GM21390 (cell line): ENCODE data around the gene MTFP1.
"Not testable (repeated sequence)": the region's sequence is repeated elsewhere in the genome, so short reads cannot be mapped to it uniquely, and the experiment has no call there.

Experiments used
- ATAC-seq: cut with Tn5 transposase; IDR thresholded peaks from one replicate; pipeline ENCODE4 v1.9.1; 2021; ENCODE audit not compliant: unreplicated experiment

The MTFP1 gene

GRCh38 chr22:30425616-30426387, at the start of gene MTFP1:
Gene MTFP1, plus strand, starts transcription at chr22:30425768. Its CDS starts 112 bp downstream, at chr22:30425880.
- ATAC-seq, result no peak

- ATAC-seq, result no peak
These were observed 45.6 kb upstream of the MTFP1 start for GRCh38 chr22:30380011-30380410.

GRCh38 chr22:30381264-30381663, 44.3 kb upstream of the MTFP1 start:
- no peak for ATAC-seq

- ATAC-seq, result no peak
These were observed 43.2 kb upstream of the MTFP1 start for GRCh38 chr22:30382340-30382739.

DNA sequence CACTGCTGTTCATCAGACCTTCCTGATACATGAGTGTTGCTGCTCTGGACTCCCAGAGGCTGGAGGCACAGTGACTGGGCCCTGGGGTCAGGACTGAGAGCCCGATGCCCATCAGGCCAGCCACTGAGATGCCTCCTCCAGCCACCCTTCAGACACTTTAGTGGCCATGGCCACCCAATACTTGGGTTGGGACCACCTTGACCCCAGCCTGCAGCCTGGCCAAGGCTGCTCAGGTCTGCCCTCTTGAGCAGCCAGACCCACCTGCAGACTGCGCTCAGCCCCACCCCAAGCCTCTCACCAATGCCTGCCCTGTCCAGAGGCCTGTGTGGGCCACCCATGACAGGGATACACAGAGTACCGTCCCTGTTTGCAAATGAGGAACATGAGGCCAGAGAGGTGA, 42.5 kb upstream of the MTFP1 start:
- ATAC-seq, result no peak

DNA sequence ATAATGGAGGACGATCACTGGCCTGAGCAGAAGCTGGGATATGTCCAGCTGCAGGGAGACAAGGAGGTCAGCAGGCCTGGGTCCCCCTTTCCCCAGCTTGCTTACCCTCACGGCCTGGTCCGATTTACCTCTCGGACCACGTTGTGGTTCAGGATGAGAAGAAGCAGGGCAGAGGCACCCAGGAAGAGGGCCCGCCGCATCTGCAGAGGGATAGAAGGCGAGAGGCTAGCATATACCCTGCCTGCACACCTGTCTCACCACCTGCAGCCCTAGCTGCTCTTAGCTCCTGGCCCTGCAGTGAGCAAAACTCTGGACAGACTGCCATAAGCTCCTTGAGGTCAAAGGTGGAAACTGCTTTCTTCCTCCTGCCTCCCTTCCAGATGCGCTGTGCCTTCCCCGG, 39.6 kb upstream of the MTFP1 start:
- ATAC-seq, result no peak

- no peak for ATAC-seq
These were observed 39.0 kb upstream of the MTFP1 start for GRCh38 chr22:30386608-30386959.

DNA sequence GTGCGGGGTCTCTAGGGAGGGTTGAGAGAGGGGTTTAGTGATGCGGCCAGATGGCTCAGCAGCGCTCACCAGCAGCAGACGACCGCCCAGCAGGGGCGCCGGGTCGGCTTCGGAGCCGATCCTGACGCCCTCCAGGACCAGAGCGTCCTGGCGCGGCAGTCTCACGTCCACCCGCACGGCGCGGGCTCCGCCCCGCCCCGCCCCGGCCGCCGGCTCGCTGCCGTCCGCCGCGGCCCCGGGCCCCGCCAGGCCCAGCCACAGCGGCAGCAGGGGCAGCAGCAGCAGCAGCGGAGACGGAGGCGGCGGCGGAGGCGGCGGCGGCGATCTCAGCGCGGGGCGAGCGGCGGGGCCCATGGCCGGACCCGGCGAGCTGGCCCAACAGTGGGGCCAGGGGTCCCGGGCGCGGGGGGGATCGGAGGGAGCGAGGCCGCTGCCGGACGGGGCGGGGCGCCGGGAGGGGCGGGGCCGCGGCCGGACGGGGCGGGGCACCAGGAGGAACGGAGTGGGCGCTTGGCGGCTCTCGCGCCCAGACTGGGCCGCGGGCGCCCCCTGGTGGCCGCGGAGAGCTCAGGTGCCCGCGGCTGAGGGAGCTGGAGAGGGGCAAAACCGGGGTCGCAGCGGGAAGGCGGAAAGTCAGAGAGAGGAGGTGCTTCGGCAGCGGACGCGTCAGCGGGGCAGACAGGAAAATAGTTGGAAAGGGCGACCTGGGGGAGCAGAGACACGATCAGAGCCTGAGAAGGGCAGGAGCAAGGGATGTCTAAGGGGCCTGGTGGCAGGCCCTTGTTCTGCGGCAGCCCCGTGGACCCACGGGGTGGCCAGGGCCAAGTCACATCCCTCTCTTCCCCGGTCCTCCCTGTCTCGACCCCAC, 38.4 kb upstream of the MTFP1 start, which contains the start of gene RNF215:
TSS of gene RNF215 (minus strand) at position 452 of the 868 bp plus-strand sequence. CDS start at position 354, 98 bp downstream.
- peak; percentile 69 for ATAC-seq

DNA sequence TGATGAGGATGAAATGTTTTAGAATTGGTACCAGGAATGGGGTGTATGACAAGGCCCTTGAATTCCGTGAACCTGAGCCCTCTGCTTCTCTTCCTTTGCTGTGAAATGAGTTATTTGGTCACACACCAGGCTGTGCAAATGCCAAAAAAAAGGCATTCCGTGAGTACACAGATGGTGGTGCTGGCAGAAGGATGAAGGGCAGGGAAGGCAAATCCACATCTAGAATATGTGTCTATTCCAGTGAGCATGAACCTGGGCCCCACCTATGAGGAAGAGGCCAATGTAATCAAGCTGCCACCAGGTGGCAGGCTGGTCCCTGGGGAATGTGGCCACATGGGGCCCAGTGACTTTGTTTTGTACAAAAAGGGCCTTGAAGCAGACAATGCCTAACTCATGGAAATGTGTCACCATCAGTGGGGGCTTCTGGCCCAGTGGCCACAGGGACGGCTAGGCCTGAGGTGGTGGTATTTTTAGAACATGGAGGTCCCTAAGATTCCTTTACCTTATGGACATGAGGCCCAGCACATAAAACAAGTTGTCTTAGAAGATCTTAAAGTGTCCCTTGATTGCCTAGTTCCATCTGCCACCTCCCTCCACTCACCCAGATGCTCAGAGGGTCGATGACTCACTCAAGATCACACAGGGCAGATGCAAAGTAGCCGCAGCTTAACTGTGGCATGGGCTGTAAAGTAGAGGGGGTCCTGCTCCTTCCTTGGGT, 34.4 kb upstream of the MTFP1 start:
- no peak for ATAC-seq

- no peak for ATAC-seq
These were observed 32.8 kb upstream of the MTFP1 start for GRCh38 chr22:30392661-30393321.

GRCh38 chr22:30393322-30393680, 32.3 kb upstream of the MTFP1 start:
- no peak for ATAC-seq

- no peak for ATAC-seq
These were observed 31.7 kb upstream of the MTFP1 start for GRCh38 chr22:30393885-30394284.

DNA sequence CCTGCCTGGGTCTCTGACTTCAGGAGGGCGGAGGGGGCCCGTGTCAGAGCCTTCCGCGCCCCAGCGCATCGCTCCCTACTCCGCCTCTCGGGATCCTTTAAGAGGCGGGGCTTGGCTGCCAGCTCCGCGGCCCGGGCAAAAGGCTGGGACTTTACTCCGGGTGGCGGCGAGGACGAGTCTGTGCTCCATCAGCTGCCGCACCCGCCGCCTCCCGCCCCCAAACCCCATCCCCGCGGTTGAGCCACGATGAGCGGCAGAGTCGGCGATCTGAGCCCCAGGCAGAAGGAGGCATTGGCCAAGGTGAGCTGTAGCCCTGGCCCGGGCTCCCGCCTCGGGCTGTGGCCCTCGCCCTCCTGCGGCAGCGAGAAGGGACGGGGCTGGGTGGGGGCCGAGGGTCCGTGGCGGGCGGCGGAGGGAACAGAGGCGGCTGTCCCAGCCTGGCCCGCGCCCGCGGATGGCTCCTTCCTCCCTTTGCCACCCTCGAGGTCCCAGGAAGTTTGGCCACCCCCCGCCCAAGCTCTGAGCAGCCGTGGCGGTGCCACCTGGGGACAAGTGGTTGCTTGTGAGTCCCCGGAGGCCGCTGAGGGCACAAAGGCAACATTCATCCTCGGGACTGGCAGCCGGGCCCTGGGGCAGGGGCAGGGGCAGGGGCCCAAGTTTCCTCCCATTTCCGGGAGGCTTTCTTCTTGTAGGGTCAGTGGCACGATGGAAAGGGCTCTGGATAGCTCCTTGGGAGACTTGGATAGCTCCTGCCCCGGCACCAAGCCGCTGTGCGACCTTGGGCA, 28.5 kb upstream of the MTFP1 start, which contains the start of gene SEC14L2:
TSS of gene SEC14L2 (plus strand) at position 148 of the 785 bp plus-strand sequence. CDS start at position 247, 99 bp downstream.
- no peak for ATAC-seq

DNA sequence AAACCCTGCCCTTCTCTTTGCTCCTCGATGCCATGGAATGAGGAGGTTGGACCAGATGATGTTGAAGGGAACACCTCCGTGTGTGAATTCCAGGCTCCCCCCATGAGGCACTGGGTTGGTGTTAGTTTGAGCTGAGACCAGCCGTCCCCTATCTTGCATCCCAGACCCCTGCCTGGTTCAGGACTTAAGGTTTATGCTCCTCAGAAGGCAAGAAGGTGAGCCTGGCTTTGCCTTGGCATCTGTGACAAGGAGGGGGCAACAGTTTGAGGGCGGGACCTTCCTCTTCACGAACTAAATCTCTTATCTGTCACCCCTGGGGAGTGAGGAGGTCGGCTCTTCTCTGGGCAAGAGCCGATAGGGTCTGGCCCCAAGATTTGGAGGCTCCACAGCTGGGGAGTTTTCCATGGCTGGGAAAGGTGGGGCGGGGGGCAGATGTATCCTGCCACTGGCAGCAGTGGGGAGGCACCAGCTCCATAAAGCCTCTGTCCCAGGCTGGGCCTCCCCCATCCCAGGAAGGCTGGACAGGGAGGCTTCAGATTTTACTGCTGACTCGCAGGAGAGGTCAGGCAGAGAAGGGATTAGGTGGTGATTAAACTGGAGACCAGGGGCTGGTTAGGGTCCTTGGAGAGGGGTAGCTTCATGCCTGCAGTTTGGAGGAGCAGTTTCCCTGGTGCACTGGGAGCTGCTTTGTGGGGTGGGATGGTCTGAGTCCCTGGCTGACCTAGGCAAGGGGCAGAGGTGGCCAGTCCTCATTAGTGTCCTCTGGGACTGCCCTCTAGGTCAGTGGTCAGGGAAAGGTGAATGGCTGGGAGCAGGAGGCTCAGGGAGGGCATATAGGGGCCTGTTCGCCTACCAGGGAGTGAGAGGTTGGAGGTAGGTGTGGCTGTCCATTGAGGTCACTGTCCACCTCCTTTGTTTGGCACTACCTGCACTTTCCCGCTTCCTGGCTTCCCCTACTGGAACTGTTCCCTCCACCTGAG, 27.6 kb upstream of the MTFP1 start:
- ATAC-seq, result no peak

DNA sequence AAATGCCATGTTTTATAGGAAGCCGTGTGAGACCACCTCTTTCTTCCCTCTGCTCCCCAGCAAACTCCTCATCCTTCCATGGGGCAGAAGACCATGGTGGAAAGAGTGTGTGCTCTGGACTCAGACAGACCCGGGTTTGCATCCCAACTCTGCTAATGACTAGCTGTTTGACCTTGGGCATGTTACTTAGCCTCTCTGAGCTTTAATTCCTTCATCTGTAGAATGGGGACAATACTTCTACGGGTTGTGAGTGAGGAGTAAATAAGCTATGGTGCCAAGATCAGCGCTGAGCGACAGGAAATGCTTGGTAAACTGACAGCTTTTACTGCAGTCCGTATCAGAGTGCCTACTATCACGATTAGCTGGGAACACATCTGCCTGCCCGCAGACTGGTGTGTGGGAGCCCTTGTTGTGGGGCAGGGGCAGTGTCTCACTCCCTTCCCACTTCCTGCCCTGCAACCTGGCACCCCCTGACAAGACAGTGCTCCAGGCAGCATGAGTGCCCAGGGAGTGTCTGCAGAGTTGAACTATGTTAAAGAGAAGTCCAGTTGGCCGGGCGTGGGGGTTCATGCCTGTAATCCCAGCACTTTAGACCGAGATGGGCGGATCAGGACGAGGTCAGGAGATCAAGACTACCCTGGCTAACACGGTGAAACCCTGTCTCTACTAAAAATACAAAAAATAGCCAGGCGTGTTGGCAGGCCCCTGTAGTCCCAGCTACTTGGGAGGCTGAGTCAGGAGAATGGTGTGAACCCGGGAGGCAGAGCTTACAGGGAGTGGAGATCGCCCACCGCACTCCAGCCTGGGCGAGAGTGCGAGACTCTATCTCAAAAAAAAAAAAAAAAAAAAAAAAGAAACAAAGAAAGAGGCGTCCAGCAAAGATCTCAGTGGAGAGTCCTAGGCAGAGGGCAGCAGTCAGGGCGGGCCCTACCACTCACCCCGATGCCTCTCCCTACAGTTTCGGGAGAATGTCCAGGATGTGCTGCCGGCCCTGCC, 26.6 kb upstream of the MTFP1 start:
- ATAC-seq, result no peak

- no peak for ATAC-seq
These were observed 25.9 kb upstream of the MTFP1 start for GRCh38 chr22:30399718-30400117.

DNA sequence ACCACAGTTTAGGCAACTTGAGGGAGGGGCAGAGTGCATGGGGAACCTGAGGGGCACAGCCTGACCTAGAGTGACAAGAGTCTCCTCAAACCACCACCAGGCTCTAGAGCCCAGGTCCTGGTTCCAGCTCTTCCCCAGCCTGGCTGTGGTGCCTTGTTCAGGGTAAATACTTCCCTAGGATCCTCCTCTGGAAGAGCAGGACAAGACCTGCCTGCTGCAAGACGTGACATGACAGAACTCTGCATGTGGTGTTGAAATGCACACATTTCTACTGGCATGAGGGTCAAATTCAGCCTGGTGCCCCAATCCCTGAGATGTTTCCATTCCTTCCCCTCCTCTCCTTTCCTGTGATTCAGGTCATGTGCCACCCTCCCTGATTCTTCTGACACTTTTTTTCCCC, 25.4 kb upstream of the MTFP1 start:
- no peak for ATAC-seq

DNA sequence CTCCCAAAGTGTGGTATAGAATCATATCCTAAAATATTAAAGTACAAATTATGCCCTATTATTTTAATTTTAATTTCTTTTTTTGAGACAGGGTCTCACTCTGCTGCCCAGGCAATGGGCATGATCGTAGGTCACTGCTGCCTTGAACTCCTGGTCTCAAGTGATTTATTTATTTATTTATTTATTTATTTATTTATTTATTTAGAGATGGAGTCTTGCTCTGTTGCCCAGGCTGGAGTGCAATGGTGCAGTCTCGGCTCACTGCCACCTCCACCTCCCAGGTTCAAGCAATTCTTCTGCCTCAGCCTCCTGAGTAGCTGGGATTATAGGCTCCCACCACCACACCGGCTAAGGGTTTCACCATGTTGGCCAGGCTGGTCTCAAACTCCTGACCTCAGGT, 24.5 kb upstream of the MTFP1 start:
- not testable (repeated sequence) for ATAC-seq
